Activated T-helper 1 cell treated with anti-CD3 and anti-CD28 coated beads, Interleukin-2, amount 50 U/mL, for 16 hours (primary cell): ENCODE data around the gene MSL2.
"Not testable (repeated sequence)": the region's sequence is repeated elsewhere in the genome, so short reads cannot be mapped to it uniquely, and the experiment has no call there.

ENCODE experiments used
- DNase-seq, 2 donors: peaks; one replicate each; pipeline ENCODE4 v3.0.0-alpha.2; 2020; ENCODE audit warnings: low read depth in 1 of 2, low spot score in 1 of 2

MSL2 gene

GRCh38 chr3:136146981-136147729 lies 49.0 kb downstream of the MSL2 start:
- no peak for DNase-seq

- not testable (repeated sequence) for DNase-seq
Observed at GRCh38 chr3:136144397-136144796, 51.7 kb downstream of the MSL2 start.

DNA sequence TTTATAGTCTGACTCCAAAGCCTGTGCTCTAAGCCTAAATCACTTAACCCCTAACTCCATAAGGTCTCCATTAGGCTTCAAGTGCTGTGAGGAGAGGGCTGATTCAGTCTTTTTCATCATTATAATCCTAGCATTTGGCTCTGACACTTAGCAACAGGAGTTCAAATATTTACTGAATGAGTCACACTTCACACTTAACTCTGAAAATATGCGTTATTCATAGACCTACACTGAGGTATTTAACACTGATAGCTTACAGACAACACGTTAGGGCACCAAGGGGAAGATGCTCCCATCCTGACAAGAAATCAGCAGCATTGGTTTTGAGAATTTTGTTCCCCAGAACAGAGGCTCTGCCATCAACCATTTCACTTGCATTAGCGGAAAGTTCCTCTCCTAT lies 53.5 kb downstream of the MSL2 start:
- DNase-seq: no peak

- DNase-seq: no peak
Observed at GRCh38 chr3:136141891-136142290, 54.2 kb downstream of the MSL2 start.

- no peak for DNase-seq
Observed at GRCh38 chr3:136141291-136141785, 54.8 kb downstream of the MSL2 start.

DNA sequence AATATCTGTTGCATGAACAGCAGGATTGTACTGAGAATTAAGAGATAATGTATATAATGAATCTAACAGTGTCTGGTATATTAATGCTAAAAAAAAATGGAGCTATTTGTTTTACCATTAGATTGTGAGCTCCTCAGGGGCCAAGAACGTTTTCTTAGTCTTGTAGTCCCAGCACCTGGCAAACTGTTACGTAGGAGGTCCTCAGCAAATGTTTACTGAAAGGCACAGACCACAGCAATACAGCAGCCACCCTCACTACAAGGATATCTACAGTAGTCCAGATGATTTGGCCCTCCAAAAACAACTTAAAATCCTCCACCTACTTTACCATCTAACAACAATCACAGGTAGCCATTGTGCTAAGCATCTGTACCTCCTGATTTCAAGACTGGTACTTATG lies 59.7 kb downstream of the MSL2 start:
- DNase-seq: no peak

DNA sequence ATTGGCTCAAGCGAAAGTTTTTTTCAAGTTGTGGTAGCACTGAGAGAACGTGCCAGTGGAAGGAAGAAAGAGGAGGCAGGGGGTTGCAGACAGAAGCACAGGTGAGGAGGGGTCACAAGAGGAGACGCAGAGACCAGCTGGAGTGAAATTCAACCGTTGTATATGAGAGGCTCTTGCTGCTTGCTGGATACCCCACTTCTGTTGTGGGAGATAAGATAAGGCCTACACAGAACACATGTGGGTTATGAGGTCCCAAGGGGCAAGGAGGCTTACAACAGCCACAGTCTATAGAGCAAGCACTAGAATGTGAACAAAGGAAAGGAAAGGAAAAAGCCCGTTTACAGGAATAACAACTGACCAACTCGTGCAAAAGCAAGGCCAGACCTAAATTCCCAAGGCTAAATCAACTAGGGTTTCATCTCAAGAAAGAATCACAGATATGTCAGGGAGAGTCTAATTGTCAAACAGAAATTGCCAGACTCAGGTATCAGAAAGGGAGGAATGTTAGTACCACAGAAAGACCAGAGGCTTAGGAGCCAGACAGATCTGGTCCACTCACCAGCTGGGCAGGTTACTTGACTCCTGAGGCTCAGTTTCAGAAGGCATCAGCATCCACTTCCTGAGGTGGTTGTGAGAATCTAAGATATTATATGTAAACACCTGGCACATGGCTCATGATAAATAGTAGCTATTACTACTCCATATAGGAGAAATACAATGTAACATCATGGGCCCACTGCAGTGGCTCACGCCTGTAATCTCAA lies 60.9 kb downstream of the MSL2 start:
- no peak for DNase-seq

GRCh38 chr3:136134091-136134490 lies 62.0 kb downstream of the MSL2 start:
- DNase-seq: no peak

- DNase-seq: not testable (repeated sequence)
Observed at GRCh38 chr3:136131647-136132046, 64.5 kb downstream of the MSL2 start.

DNA sequence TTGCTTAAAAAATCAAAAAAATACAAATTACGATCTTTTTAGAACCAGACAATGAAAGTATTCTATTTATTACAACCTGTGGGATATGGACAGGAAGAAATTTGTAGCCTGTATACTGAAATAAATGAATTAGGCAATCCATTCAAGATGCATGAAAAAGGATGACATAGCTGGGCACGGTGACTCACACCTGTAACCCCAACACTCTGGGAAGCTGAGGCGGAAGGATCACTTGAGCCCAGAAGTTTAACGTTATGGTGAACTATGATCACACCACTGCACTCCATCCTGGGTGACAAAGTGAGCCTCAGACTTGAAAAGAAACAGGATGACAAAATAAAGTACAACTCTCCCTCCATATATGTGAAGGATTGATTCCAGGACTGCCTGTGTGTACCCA lies 74.1 kb downstream of the MSL2 start:
- DNase-seq: no peak

GRCh38 chr3:136120373-136121348 lies 75.5 kb downstream of the MSL2 start:
- no peak for DNase-seq

GRCh38 chr3:136119783-136120182 lies 76.4 kb downstream of the MSL2 start:
- DNase-seq: not testable (repeated sequence)

DNA sequence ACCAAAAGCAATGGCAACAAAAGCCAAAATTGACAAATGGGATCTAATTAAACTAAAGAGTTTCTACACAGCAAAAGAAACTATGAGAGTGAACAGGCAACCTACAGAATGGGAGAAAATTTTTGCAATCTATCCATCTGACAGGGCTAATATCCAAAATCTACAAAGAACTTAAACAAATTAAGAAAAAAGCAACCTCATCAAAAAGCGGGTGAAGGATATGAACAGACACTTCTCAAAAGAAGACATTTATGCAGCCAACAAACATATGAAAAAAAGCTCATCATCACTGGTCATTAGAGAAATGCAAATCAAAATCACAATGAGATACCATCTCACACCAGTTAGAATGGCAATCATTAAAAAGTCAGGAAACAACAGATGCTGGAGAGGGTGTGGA lies 76.8 kb downstream of the MSL2 start:
- DNase-seq: not testable (repeated sequence)

- DNase-seq: no peak
Observed at GRCh38 chr3:136114421-136114820, 81.7 kb downstream of the MSL2 start.

DNA sequence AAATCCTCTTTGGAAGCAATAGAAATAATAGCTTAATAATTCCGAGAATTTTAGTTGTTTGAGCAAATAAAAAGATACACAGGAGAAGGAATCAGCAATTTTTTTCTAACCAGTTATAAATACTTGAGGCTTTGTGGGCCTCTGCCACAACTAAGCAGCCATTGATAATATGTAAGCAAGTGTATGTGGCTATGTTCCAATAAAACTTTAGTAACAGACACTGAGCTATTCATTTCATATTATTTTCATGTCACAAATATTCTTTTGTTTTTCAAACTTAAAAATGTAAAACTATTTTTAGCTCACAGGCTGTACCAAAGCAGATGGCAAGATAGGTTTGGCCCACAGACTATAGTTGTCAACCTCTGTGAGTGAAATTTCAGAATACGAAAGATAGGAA lies 85.7 kb downstream of the MSL2 start:
- DNase-seq: no peak

DNA sequence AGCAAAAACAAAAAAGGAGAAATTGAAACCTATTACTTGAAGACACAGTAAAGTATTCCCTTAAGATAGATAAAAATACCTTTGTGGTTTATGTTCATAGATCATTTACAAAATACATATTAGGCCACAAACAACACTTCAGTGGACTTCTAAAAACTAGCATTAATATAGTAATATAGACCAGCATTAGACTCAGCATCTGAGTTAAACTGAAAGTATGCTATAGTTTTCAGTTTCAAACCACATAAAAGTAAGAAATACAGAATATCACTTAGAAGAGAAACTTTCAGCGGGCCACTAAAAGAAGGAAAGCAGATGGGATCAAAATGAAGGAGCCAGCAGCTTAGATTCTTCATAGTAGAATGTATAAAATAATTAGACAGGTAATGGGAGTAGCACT lies 86.6 kb downstream of the MSL2 start:
- no peak for DNase-seq

GRCh38 chr3:136106101-136106500 lies 90.0 kb downstream of the MSL2 start:
- DNase-seq: no peak

DNA sequence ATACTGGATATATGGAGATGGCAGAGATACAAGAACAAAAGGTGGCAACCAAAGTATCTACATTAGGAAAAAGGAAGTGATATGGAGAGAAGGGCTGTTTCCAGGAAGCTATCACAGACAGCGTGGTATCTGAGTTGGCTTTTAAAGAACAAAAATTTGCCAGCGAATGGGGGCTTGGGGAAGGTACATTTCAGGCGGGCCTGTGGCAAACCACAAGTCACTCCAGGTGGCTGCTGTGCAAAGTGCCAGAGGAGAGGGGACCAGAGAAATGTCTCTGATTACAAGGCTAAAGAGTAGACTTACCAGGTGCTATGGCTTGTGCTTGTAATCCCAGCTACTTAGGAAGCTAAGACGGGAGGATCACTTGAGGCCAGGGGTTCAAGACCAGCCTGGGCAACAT lies 91.1 kb downstream of the MSL2 start:
- DNase-seq: no peak
